ENCODE measurements around the gene RTL10. TPM values are rescaled to one million over a fixed set of nuclear protein-coding genes. Genes with fewer than 3 reads are reported as not detected.

The RTL10 gene
- total and polyA plus RNA-seq, 7 experiments from 2014 or later = 14.9 to 36.8 (median 20.8) TPM

- POLR2A ChIA-PET = no interaction called here
- peaks cover 0 to 3% of the 10 kb centered on the region in 2 donors for H3K4me1 ChIP-seq (ENCODE audit: control insufficient read depth in 2 of 2, insufficient read depth in 2 of 2, low read length in 2 of 2)
- H3K36me3 ChIP-seq (ENCODE audit: control insufficient read depth in 2 of 3, insufficient read depth in 3 of 3, low read length in 3 of 3) = peaks cover 0 to 40% (median 0%) of the 10 kb centered on the region in 3 experiments
- no peaks in the 10 kb centered on the region for H3K27me3 ChIP-seq (ENCODE audit: control insufficient read depth in 2 of 2, insufficient read depth in 2 of 2, low read length in 2 of 2)
- no peak overlapping the region for H3K4me3 ChIP-seq (ENCODE audit: low read length)
- H3K27me3 Mint-ChIP-seq = no peaks in the 10 kb centered on the region
- no peaks in the 10 kb centered on the region for H3K9me3 ChIP-seq (ENCODE audit: control insufficient read depth in 2 of 3, low read length in 3 of 3)
- peaks cover 0 to 11% (median 4%) of the 10 kb centered on the region in 7 donors for H3K4me1 Mint-ChIP-seq
- no peak for ATAC-seq
- CTCF ChIA-PET = no interaction called here
- no peak overlapping the region for H3K27ac ChIP-seq (ENCODE audit: low read depth, low read length)
- DNase-seq = peak in 1 of 9 donors; percentile 17
- peaks cover 0 to 12% (median 11%) of the 10 kb centered on the region in 5 donors for H3K36me3 Mint-ChIP-seq
- intact Hi-C loops (cut with micrococcal nuclease) = no loop called here
- H3K9me3 Mint-ChIP-seq = no peaks in the 10 kb centered on the region
- peak overlapping the region in 1 of 9 donors; percentile 10 for H3K27ac Mint-ChIP-seq
- H3K4me3 Mint-ChIP-seq = no peak overlapping the region
These were observed 38.8 kb downstream of the RTL10 start for GRCh38 chr22:19815823-19816290.

GRCh38 chr22:19815093-19815822 lies 39.4 kb downstream of the RTL10 start:
- H3K4me1 ChIP-seq (ENCODE audit: control insufficient read depth in 2 of 2, insufficient read depth in 2 of 2, low read length in 2 of 2) = peaks cover 0 to 9% of the 10 kb centered on the region in 2 donors
- no peak overlapping the region for H3K27ac ChIP-seq (ENCODE audit: low read depth, low read length)
- Mint-ChIP-seq H3K4me3 (no peak overlapping the region), H3K9me3 (no peaks in the 10 kb centered on the region), H3K36me3 (peaks cover 0 to 12% (median 11%) of the 10 kb centered on the region in 5 donors), H3K4me1 (peaks cover 0 to 17% (median 7%) of the 10 kb centered on the region in 7 donors), H3K27ac (peak overlapping the region in 1 of 9 donors; percentile 10), H3K27me3 (no peaks in the 10 kb centered on the region)
- ChIA-PET POLR2A (no interaction called here), CTCF (no interaction called here)
- peak in 1 of 9 donors; percentile 17 for DNase-seq
- H3K4me3 ChIP-seq (ENCODE audit: low read length) = no peak overlapping the region
- intact Hi-C loops (cut with micrococcal nuclease) = no loop called here
- ATAC-seq = no peak
- H3K36me3 ChIP-seq (ENCODE audit: control insufficient read depth in 2 of 3, insufficient read depth in 3 of 3, low read length in 3 of 3) = peaks cover 0 to 36% (median 0%) of the 10 kb centered on the region in 3 experiments
- no peaks in the 10 kb centered on the region for H3K27me3 ChIP-seq (ENCODE audit: control insufficient read depth in 2 of 2, insufficient read depth in 2 of 2, low read length in 2 of 2)
- no peaks in the 10 kb centered on the region for H3K9me3 ChIP-seq (ENCODE audit: control insufficient read depth in 2 of 3, low read length in 3 of 3)

- ATAC-seq (no peak), DNase-seq (peak in 1 of 9 donors; percentile 11)
- H3K4me3 Mint-ChIP-seq = no peak overlapping the region
- Histone ChIP-seq H3K36me3 (ENCODE audit: control insufficient read depth in 2 of 3, insufficient read depth in 3 of 3, low read length in 3 of 3) (peaks cover 0 to 33% (median 0%) of the 10 kb centered on the region in 3 experiments), H3K27ac (ENCODE audit: low read depth, low read length) (no peak overlapping the region), H3K9me3 (ENCODE audit: control insufficient read depth in 2 of 3, low read length in 3 of 3) (no peaks in the 10 kb centered on the region), H3K4me3 (ENCODE audit: low read length) (no peak overlapping the region), H3K4me1 (ENCODE audit: control insufficient read depth in 2 of 2, insufficient read depth in 2 of 2, low read length in 2 of 2) (peaks cover 0 to 13% of the 10 kb centered on the region in 2 donors), H3K27me3 (ENCODE audit: control insufficient read depth in 2 of 2, insufficient read depth in 2 of 2, low read length in 2 of 2) (no peaks in the 10 kb centered on the region)
- CTCF ChIA-PET = no interaction called here
- H3K27me3 Mint-ChIP-seq = no peaks in the 10 kb centered on the region
- no peaks in the 10 kb centered on the region for H3K9me3 Mint-ChIP-seq
- H3K36me3 Mint-ChIP-seq = peaks cover 0 to 12% (median 11%) of the 10 kb centered on the region in 5 donors
- peaks cover 0 to 17% (median 8%) of the 10 kb centered on the region in 7 donors for H3K4me1 Mint-ChIP-seq
- no peak overlapping the region for H3K27ac Mint-ChIP-seq
- POLR2A ChIA-PET = no interaction called here
- intact Hi-C loops (cut with micrococcal nuclease) = no loop called here
These were observed 40.2 kb downstream of the RTL10 start for GRCh38 chr22:19814428-19814827.

- Mint-ChIP-seq H3K27ac (no peak overlapping the region), H3K4me1 (peaks cover 0 to 17% (median 8%) of the 10 kb centered on the region in 7 donors), H3K9me3 (no peaks in the 10 kb centered on the region), H3K4me3 (no peak overlapping the region), H3K27me3 (no peaks in the 10 kb centered on the region), H3K36me3 (peaks cover 0 to 12% (median 11%) of the 10 kb centered on the region in 5 donors)
- H3K9me3 ChIP-seq (ENCODE audit: control insufficient read depth in 2 of 3, low read length in 3 of 3) = no peaks in the 10 kb centered on the region
- intact Hi-C loops (cut with micrococcal nuclease) = no loop called here
- H3K4me3 ChIP-seq (ENCODE audit: low read length) = no peak overlapping the region
- no peak for ATAC-seq
- no peaks in the 10 kb centered on the region for H3K27me3 ChIP-seq (ENCODE audit: control insufficient read depth in 2 of 2, insufficient read depth in 2 of 2, low read length in 2 of 2)
- H3K27ac ChIP-seq (ENCODE audit: low read depth, low read length) = no peak overlapping the region
- POLR2A ChIA-PET = interaction anchor here (0.6 kb wide), 1 partner anchor 84 kb away, joined by 3 read pairs; no protein-coding TSS in a partner anchor
- no peak for DNase-seq
- CTCF ChIA-PET = no interaction called here
- H3K4me1 ChIP-seq (ENCODE audit: control insufficient read depth in 2 of 2, insufficient read depth in 2 of 2, low read length in 2 of 2) = peaks cover 0 to 13% of the 10 kb centered on the region in 2 donors
- peaks cover 0 to 37% (median 0%) of the 10 kb centered on the region in 3 experiments for H3K36me3 ChIP-seq (ENCODE audit: control insufficient read depth in 2 of 3, insufficient read depth in 3 of 3, low read length in 3 of 3)
These were observed 41.8 kb downstream of the RTL10 start for GRCh38 chr22:19812910-19813309.

GRCh38 chr22:19811811-19812771 lies 42.6 kb downstream of the RTL10 start:
- peaks cover 0 to 17% (median 8%) of the 10 kb centered on the region in 7 donors for H3K4me1 Mint-ChIP-seq
- Histone ChIP-seq H3K9me3 (ENCODE audit: control insufficient read depth in 2 of 3, low read length in 3 of 3) (no peaks in the 10 kb centered on the region), H3K27ac (ENCODE audit: low read depth, low read length) (no peak overlapping the region), H3K36me3 (ENCODE audit: control insufficient read depth in 2 of 3, insufficient read depth in 3 of 3, low read length in 3 of 3) (peaks cover 0 to 37% (median 0%) of the 10 kb centered on the region in 3 experiments), H3K27me3 (ENCODE audit: control insufficient read depth in 2 of 2, insufficient read depth in 2 of 2, low read length in 2 of 2) (no peaks in the 10 kb centered on the region), H3K4me3 (ENCODE audit: low read length) (no peak overlapping the region), H3K4me1 (ENCODE audit: control insufficient read depth in 2 of 2, insufficient read depth in 2 of 2, low read length in 2 of 2) (peaks cover 0 to 13% of the 10 kb centered on the region in 2 donors)
- H3K9me3 Mint-ChIP-seq = no peaks in the 10 kb centered on the region
- ATAC-seq (no peak), DNase-seq (peak in 1 of 9 donors; percentile 16)
- H3K27me3 Mint-ChIP-seq = no peaks in the 10 kb centered on the region
- H3K4me3 Mint-ChIP-seq = no peak overlapping the region
- intact Hi-C loops (cut with micrococcal nuclease) = no loop called here
- POLR2A ChIA-PET = interaction anchor here (0.6 kb wide), 1 partner anchor 85 kb away, joined by 3 read pairs; no protein-coding TSS in a partner anchor
- peaks cover 0 to 12% (median 11%) of the 10 kb centered on the region in 5 donors for H3K36me3 Mint-ChIP-seq
- no peak overlapping the region for H3K27ac Mint-ChIP-seq
- CTCF ChIA-PET = no interaction called here

GRCh38 chr22:19811211-19811621 lies 43.5 kb downstream of the RTL10 start:
- H3K9me3 ChIP-seq (ENCODE audit: control insufficient read depth in 2 of 3, low read length in 3 of 3) = no peaks in the 10 kb centered on the region
- H3K36me3 Mint-ChIP-seq = peaks cover 0 to 13% (median 7%) of the 10 kb centered on the region in 5 donors
- no peaks in the 10 kb centered on the region for H3K27me3 Mint-ChIP-seq
- peak overlapping the region in 1 of 9 donors; percentile 56 for H3K27ac Mint-ChIP-seq
- DNase-seq = peak in 1 of 9 donors; percentile 15
- no peak overlapping the region for H3K4me3 ChIP-seq (ENCODE audit: low read length)
- H3K27me3 ChIP-seq (ENCODE audit: control insufficient read depth in 2 of 2, insufficient read depth in 2 of 2, low read length in 2 of 2) = no peaks in the 10 kb centered on the region
- intact Hi-C loops (cut with micrococcal nuclease) = no loop called here
- H3K4me3 Mint-ChIP-seq = no peak overlapping the region
- ATAC-seq = no peak
- no peaks in the 10 kb centered on the region for H3K9me3 Mint-ChIP-seq
- ChIA-PET CTCF (no interaction called here), POLR2A (no interaction called here)
- peaks cover 0 to 42% (median 0%) of the 10 kb centered on the region in 3 experiments for H3K36me3 ChIP-seq (ENCODE audit: control insufficient read depth in 2 of 3, insufficient read depth in 3 of 3, low read length in 3 of 3)
- H3K27ac ChIP-seq (ENCODE audit: low read depth, low read length) = no peak overlapping the region
- H3K4me1 Mint-ChIP-seq = peaks cover 0 to 13% (median 8%) of the 10 kb centered on the region in 7 donors
- H3K4me1 ChIP-seq (ENCODE audit: control insufficient read depth in 2 of 2, insufficient read depth in 2 of 2, low read length in 2 of 2) = peaks cover 0 to 13% of the 10 kb centered on the region in 2 donors
